Brain pericyte (primary cell): ENCODE measurements around the gene GMEB1.
A peak's percentile ranks its signal among the peaks of the same experiment; 100 is the strongest.
"Not testable (repeated sequence)": the region's sequence is repeated elsewhere in the genome, so short reads cannot be mapped to it uniquely, and the experiment has no call there.

Source experiments
- DNase-seq: peaks from one replicate; pipeline ENCODE4 v3.0.0-alpha.2; 2012; ENCODE audit warnings: low read depth, low spot score

The GMEB1 gene

GRCh38 chr1:28672971-28673370 is 4.4 kb downstream of the GMEB1 start:
- not testable (repeated sequence) for DNase-seq

GRCh38 chr1:28675924-28676257 is 7.3 kb downstream of the GMEB1 start:
- DNase-seq: no peak

- DNase-seq: no peak
Observed at GRCh38 chr1:28680151-28680550, 11.6 kb downstream of the GMEB1 start.

GRCh38 chr1:28682840-28683239 is 14.3 kb downstream of the GMEB1 start:
- DNase-seq: no peak

GRCh38 chr1:28684937-28685336 is 16.4 kb downstream of the GMEB1 start:
- DNase-seq: no peak

- not testable (repeated sequence) for DNase-seq
Observed at GRCh38 chr1:28691627-28692026, 23.0 kb downstream of the GMEB1 start.

GRCh38 chr1:28703629-28704028 is 35.0 kb downstream of the GMEB1 start:
- no peak for DNase-seq

GRCh38 chr1:28716336-28716735 is 47.8 kb downstream of the GMEB1 start:
- no peak for DNase-seq

GRCh38 chr1:28718166-28718565 is 49.6 kb downstream of the GMEB1 start:
- DNase-seq: no peak

GRCh38 chr1:28718586-28719331 is 50.2 kb downstream of the GMEB1 start:
- no peak for DNase-seq

- no peak for DNase-seq
Observed at GRCh38 chr1:28719332-28719619, 50.7 kb downstream of the GMEB1 start.

GRCh38 chr1:28720376-28720775 is 51.8 kb downstream of the GMEB1 start:
- DNase-seq: no peak

- not testable (repeated sequence) for DNase-seq
Observed at GRCh38 chr1:28721927-28722326, 53.3 kb downstream of the GMEB1 start.

GRCh38 chr1:28725365-28725764 is 56.8 kb downstream of the GMEB1 start:
- DNase-seq: not testable (repeated sequence)

- no peak for DNase-seq
Observed at GRCh38 chr1:28735961-28736449, 67.4 kb downstream of the GMEB1 start.

- peak; percentile 88 for DNase-seq
Observed at GRCh38 chr1:28736450-28737306, 68.1 kb downstream of the GMEB1 start, which contains the start of gene YTHDF2. Gene YTHDF2 (plus strand): TSS chr1:28736940. CDS start chr1:28737121, 181 bp downstream.

GRCh38 chr1:28737307-28738132 is 68.9 kb downstream of the GMEB1 start:
- no peak for DNase-seq

GRCh38 chr1:28740118-28740517 is 71.5 kb downstream of the GMEB1 start:
- DNase-seq: no peak

GRCh38 chr1:28744184-28744583 is 75.6 kb downstream of the GMEB1 start:
- no peak for DNase-seq

GRCh38 chr1:28745653-28746173 is 77.1 kb downstream of the GMEB1 start:
- DNase-seq: no peak

GRCh38 chr1:28750330-28750729 is 81.7 kb downstream of the GMEB1 start:
- DNase-seq: no peak
